HG03439 (cell line): Measurements from ENCODE around the gene UBQLN3.

ENCODE experiments used
- ATAC-seq: cut with Tn5 transposase; IDR thresholded peaks from one replicate; pipeline ENCODE4 v1.9.1; 2021; ENCODE audit warnings: mild to moderate bottlenecking, moderate library complexity; ENCODE audit not compliant: unreplicated experiment

The UBQLN3 gene

DNA sequence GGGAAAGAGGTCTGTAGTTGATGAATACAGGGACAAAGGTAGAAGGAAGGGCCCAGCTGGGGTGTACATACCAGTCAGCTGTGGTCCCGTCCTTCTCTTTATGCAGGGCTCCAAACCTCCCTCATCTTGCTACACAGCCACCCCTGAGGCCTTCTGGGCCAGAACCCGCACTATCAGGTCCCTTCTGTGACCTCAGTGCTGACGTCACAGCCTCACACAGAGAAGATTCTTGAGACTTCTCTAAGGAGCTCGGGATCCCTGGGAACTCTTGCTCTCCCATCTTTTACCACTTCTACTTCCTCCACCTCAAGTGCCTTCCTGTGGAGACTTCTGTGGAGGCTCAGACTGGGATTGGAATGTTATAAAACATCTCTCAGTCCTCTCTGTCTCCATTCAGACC is at the start of gene UBQLN3:
UBQLN3 (minus strand) TSS at position 155 of the 400 bp plus-strand sequence. CDS start 399 bp downstream, outside the sequence.
- ATAC-seq = no peak

DNA sequence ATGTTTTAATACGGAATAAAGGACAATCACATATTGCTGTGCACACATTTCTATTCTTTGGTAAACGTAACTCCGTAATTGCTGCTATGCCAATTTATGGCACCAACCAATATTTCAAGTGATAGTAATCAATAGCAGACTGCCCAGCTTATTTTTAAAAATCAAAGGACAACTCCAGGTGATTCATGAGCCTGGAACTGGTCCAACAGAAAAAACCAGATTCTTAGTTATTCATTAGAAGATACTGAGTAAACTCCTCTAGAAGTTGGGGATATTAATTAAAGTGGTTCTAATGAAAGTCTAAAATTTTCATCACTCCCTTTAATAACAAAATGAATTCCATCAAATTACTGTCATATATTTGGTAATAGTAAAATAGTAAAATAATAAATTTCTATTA is 48.0 kb upstream of the UBQLN3 start:
- ATAC-seq = no peak

DNA sequence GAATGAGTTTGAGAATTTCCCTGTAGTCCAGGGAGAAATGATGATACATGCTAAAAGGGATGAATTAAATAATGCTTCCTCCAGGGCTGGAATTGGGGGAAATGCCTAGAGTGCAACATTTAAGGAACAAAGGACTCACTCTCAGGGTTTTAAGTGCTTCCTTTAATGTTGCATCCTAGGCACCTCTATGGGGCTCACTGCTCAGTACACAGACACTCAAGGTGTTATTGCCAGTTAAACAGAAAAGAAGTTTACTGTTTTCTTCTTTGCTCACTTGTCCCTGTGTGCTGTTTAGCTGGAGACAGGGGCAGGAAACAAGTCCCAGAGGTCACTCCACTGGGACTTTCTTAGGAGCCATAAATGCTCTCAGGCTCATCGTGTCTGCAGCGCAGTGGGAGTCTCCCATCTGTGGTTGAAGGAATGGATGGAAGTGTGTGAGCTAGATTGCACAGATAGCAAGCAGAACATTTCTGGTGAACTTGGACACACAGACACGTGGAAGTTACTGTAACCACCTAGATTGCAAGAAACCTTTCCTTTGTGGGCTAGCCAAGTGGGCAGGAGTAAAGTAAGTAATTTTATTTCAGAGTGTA is 46.9 kb upstream of the UBQLN3 start:
- ATAC-seq = no peak

DNA sequence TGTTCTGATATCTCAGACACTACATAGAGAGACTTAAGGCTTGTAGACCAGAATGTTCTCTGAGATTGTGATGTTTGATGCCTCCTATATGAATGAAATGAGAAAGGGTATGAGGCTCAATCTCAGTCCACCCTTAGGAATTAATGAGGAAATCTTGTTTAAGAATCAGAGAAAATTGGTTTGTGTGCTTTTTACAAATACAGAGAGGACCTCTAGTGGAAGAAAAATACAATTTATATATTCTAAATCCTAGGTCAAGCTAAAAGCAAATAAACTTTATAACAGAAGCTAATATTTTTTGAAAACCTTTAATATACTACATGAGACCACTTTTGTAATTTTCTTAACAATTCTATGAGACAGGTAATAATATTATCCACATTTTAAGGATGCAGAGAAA is 43.6 kb upstream of the UBQLN3 start:
- no peak for ATAC-seq

DNA sequence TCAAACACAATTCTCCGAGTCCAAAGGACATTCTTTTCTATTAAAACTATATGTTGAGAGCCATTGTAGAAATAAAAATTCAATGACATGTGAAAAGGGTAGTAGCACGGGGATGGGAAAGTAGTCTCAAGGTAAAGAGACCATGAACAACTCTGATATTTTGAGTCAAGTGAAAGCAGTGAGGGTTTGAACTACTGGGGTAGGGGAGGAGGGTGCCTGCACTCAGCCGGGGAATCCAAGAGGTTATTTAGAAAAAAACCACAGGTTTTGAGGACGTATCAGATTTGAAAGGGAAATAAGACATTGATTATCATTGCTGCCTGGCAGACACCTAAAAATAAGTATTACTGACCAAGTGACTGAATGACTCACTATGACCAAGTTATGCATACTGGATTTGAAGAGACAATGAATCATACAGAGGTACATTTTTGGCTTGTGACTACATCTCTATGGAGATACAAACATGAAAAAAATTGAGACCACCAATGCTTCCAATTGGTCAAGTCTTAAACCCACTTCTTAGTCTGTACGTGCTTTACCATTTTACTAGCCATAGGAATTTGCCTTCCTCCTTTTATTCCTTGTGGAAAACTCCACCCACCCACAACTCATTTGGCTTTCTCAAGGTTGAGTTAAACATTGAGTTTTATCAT is 40.8 kb upstream of the UBQLN3 start:
- peak; percentile 68 for ATAC-seq

GRCh38 chr11:5548440-5548839 is 38.7 kb upstream of the UBQLN3 start, which contains the start of gene OR52H1:
Gene OR52H1 (minus strand): TSS chr11:5548540. CDS start chr11:5545505, 3,035 bp downstream.
- ATAC-seq = no peak

- ATAC-seq = no peak
Observed at GRCh38 chr11:5547982-5548381, 38.2 kb upstream of the UBQLN3 start.

- ATAC-seq = no peak
Observed at GRCh38 chr11:5546457-5546856, 36.7 kb upstream of the UBQLN3 start.

- no peak for ATAC-seq
Observed at GRCh38 chr11:5541427-5541826, 31.7 kb upstream of the UBQLN3 start.

DNA sequence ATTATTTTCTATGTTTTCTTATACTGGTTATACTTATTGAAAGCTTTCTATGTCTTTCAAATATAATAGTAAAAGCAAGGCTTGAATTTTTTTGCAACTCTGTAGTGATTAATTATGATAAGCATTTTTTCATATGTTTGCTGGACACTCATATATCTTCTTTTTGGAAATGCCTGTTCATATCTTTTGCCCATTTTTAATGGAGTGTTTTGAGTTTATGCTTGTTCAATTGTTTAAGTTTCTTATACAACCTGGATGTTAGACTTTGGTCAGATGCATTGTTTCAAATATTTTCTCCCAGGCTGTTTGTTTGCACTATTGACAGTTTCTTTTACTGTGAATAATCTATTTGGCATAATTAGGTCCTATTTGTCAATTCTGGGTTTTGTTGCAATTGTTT is 26.7 kb upstream of the UBQLN3 start:
- ATAC-seq = no peak

DNA sequence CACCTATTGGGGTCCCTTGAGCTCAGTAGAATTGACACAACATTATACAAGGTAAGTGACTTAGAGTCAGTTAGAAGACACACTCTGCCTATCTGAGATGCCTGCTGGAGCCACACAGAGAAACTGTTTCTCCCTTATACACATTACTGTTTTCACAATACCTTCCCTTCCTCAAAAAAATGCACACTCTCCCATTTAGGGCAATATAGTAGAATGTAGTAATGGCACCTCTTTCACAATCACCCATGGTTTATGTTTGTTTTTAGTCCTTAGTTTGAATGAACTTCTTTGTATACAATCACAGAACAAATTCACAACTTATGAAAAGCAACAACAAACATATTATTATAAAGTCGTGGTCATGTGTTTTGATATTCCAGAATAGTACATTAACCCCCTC is 24.3 kb upstream of the UBQLN3 start:
- ATAC-seq = no peak

GRCh38 chr11:5531053-5531831 is 21.5 kb upstream of the UBQLN3 start:
- ATAC-seq = no peak

GRCh38 chr11:5528495-5528894 is 18.7 kb upstream of the UBQLN3 start:
- ATAC-seq = no peak

GRCh38 chr11:5527716-5528115 is 18.0 kb upstream of the UBQLN3 start:
- no peak for ATAC-seq

- no peak for ATAC-seq
Observed at GRCh38 chr11:5524756-5525155, 15.0 kb upstream of the UBQLN3 start.

- no peak for ATAC-seq
Observed at GRCh38 chr11:5522308-5522707, 12.6 kb upstream of the UBQLN3 start.

- no peak for ATAC-seq
Observed at GRCh38 chr11:5521540-5521939, 11.8 kb upstream of the UBQLN3 start.

- ATAC-seq = no peak
Observed at GRCh38 chr11:5516599-5516998, 6.8 kb upstream of the UBQLN3 start, which contains the start of gene UBQLNL. Gene UBQLNL (minus strand): TSS chr11:5516699. CDS start chr11:5516441, 258 bp downstream.

GRCh38 chr11:5514841-5515240 is 5.1 kb upstream of the UBQLN3 start:
- no peak for ATAC-seq

DNA sequence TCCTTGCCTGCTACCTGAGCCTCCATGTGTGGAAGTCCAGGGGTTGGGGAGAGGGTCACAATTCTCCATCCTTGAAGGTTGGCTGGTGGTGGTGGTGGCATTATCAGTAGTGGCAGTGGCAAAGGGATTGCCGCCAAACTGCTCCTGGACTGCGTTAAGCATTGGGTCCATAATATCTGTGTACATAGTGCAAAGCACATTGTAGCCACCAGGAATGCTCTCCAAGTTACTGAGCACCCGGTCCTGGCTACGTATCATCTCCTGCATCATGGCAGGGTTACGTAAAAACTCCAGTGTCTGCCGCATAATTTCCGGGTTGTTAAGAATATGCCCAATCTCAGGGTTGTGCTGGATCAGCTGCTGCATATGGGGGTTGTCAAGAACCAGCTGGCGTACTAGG is 1.2 kb downstream of the UBQLN3 start:
- no peak for ATAC-seq

DNA sequence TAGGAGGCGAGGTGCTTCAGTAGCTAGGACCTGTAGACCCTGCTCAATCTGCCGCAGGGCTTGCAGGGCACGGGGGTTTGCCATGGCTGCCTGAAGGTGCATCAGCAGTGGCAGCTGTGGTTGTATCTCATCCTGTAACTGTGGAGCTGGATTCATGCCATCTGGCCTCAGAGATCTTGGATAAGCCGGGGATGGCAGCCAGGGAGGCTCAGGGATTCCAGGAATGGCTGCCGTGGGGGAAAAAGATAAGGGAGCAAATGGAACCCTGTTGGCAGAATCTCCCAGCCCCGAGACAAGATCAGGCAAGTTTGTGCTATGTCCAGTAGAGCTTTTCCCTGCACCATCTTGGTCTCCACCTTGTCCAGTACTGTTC is 1.8 kb downstream of the UBQLN3 start:
- no peak for ATAC-seq
